GM19468 (cell line): ENCODE measurements around the gene HELB.

ENCODE experiments used
- ATAC-seq: cut with Tn5 transposase; IDR thresholded peaks from one replicate; pipeline ENCODE4 v1.9.1; 2021; ENCODE audit warnings: mild to moderate bottlenecking, moderate library complexity, moderate number of reproducible peaks; ENCODE audit not compliant: unreplicated experiment; ENCODE audit errors: extremely low read depth

HELB gene

DNA sequence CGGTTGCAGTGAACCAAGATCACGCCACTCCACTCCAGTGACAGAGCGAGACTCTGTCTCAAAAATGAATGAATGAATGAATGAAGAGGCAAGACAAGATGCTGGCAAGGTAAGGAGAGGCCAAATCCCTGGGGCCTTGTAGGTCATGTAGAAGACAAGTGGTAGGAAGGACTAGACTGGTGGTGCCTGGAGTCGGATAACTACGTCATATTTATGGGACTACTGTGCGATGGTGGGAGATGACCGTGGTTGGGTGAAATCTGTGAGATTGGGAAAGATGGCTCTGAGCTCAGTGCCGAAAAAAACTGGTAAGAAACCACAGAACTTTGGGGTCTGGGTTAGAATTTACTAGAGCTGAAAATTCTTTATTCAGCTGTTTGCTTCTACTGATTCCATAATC lies 50.6 kb downstream of the HELB start:
- ATAC-seq: no peak

DNA sequence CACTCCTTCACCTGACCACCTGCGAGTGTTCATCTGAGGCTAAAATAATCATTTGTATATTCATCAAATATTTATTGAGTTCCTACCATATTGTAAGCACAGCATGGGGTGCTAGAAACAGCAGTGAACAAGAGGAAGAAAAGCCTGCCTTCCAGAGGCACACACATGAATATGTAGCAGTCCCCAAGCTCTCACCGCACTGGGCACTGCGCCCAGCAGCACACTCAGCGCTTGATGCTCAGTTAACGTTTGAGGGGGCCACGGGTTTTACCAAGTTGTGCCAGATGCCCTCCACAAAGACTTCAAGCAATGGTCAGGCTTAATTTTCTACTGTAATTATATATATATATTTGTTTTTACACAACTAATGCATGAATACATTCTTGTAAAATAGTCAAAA lies 52.0 kb downstream of the HELB start:
- ATAC-seq: no peak

DNA sequence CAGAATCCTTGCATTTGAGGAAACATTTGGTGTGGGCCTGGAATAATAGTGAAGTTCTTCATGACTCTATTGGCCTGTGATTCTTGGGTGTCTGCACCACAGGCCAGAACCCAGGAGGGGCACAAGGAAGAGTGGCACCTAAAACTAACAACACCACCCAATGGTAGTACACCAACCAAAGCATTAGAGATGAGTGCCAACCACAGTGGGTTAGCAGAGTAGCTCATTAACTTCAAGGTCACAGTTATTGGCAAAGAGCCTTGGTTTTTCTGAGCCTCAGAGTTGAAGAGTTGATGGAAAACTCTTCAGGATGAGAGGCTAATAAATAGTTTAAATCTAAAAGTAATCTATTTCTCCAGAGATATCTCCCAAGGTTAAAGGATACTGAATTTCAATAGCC lies 57.0 kb downstream of the HELB start:
- no peak for ATAC-seq

- ATAC-seq: no peak
Observed at GRCh38 chr12:66361703-66362102, 59.4 kb downstream of the HELB start.

GRCh38 chr12:66365718-66366490 lies 63.6 kb downstream of the HELB start:
- no peak for ATAC-seq

GRCh38 chr12:66367015-66367667 lies 64.8 kb downstream of the HELB start:
- no peak for ATAC-seq

GRCh38 chr12:66371982-66372381 lies 69.7 kb downstream of the HELB start:
- no peak for ATAC-seq

- ATAC-seq: no peak
Observed at GRCh38 chr12:66375560-66375959, 73.3 kb downstream of the HELB start.

- no peak for ATAC-seq
Observed at GRCh38 chr12:66379616-66380015, 77.3 kb downstream of the HELB start.

- no peak for ATAC-seq
Observed at GRCh38 chr12:66380769-66381535, 78.7 kb downstream of the HELB start.

GRCh38 chr12:66387117-66387516 lies 84.8 kb downstream of the HELB start:
- ATAC-seq: no peak
